NOMO-1 treated with DMSO at 0.1 percent for 48 hours (cell line): ENCODE measurements around the gene LRRC7.

Experiments
- DNase-seq: peaks from one replicate; lab custom pipeline; 2025; ENCODE audit not compliant: unreplicated experiment; lab: John Stamatoyannopoulos, UW

The LRRC7 gene

GRCh38 chr1:69765951-69766350, 198.2 kb downstream of the LRRC7 start:
- no peak for DNase-seq

GRCh38 chr1:69766431-69767180, 198.9 kb downstream of the LRRC7 start:
- no peak for DNase-seq

GRCh38 chr1:69776555-69776954, 208.8 kb downstream of the LRRC7 start:
- DNase-seq, result no peak

- DNase-seq, result no peak
Observed at GRCh38 chr1:69777423-69777822, 209.7 kb downstream of the LRRC7 start.

GRCh38 chr1:69777971-69778370, 210.2 kb downstream of the LRRC7 start:
- no peak for DNase-seq

GRCh38 chr1:69787151-69787550, 219.4 kb downstream of the LRRC7 start:
- no peak for DNase-seq

GRCh38 chr1:69791311-69791710, 223.6 kb downstream of the LRRC7 start:
- DNase-seq, result no peak

- DNase-seq, result no peak
Observed at GRCh38 chr1:69794831-69795230, 227.1 kb downstream of the LRRC7 start.

- DNase-seq, result no peak
Observed at GRCh38 chr1:69814926-69815325, 247.2 kb downstream of the LRRC7 start.

GRCh38 chr1:69824932-69825331, 257.2 kb downstream of the LRRC7 start:
- no peak for DNase-seq

GRCh38 chr1:69827732-69828131, 260.0 kb downstream of the LRRC7 start:
- no peak for DNase-seq

GRCh38 chr1:69833536-69833935, 265.8 kb downstream of the LRRC7 start:
- DNase-seq, result no peak

GRCh38 chr1:69834336-69834735, 266.6 kb downstream of the LRRC7 start:
- DNase-seq, result no peak

GRCh38 chr1:69835955-69836354, 268.2 kb downstream of the LRRC7 start:
- no peak for DNase-seq

- DNase-seq, result no peak
Observed at GRCh38 chr1:69836971-69837636, 269.4 kb downstream of the LRRC7 start.

- no peak for DNase-seq
Observed at GRCh38 chr1:69842326-69842725, 274.6 kb downstream of the LRRC7 start.

- DNase-seq, result no peak
Observed at GRCh38 chr1:69845655-69846054, 277.9 kb downstream of the LRRC7 start.

- no peak for DNase-seq
Observed at GRCh38 chr1:69846267-69846666, 278.5 kb downstream of the LRRC7 start.

- no peak for DNase-seq
Observed at GRCh38 chr1:69847670-69848069, 279.9 kb downstream of the LRRC7 start.

GRCh38 chr1:69852151-69852550, 284.4 kb downstream of the LRRC7 start:
- DNase-seq, result no peak

- DNase-seq, result no peak
Observed at GRCh38 chr1:69852706-69853105, 285.0 kb downstream of the LRRC7 start.

GRCh38 chr1:69858534-69858933, 290.8 kb downstream of the LRRC7 start:
- no peak for DNase-seq

GRCh38 chr1:69861641-69862040, 293.9 kb downstream of the LRRC7 start:
- no peak for DNase-seq
